CD4-positive, alpha-beta T cell (primary cell): ENCODE results near the gene SLC5A2. TPM values are rescaled to one million over a fixed set of nuclear protein-coding genes. Genes with fewer than 3 reads are reported as not detected.

ENCODE experiments used
- ATAC-seq: fragments of 200-7000 bp; cut with Tn5 transposase; one replicate; pipeline ENCODE4 v1.10.0; 2022; ENCODE audit warnings: mild to moderate bottlenecking; ENCODE audit not compliant: poor library complexity
- CTCF ChIA-PET: fragments of 350-600 bp; sonication (Branson Sonifier 250); formaldehyde crosslinking; loops from one replicate; lab custom pipeline; 2021; ENCODE audit warnings: antibody characterized with exemption, inconsistent platforms; lab: Charles Lee
- POLR2A ChIA-PET: fragments of 350-600 bp; sonication (Branson Sonifier 250); formaldehyde crosslinking; loops from one replicate; lab custom pipeline; 2021; ENCODE audit warnings: antibody characterized with exemption, inconsistent platforms; lab: Charles Lee
- DNase-seq, 14 experiments: peaks; one replicate each; pipeline ENCODE4 v3.0.0-alpha.2; 2013 to 2020; ENCODE audit warnings: mixed read lengths in 2 of 14
- H3K27ac ChIP-seq, 2 donors: one replicate each; pipeline versions ENCODE4 v1.5.1 to v1.7.0; 2013; ENCODE audit warnings: low read length in 2 of 2, low read depth in 1 of 2, mild to moderate bottlenecking in 1 of 2
- H3K27me3 ChIP-seq, 2 experiments: 1 replicate in 1 of 2; 2 replicates in 1 of 2; pipeline versions ENCODE4 v1.6.1 to v1.7.0; 2013; ENCODE audit warnings: low read length in 2 of 2, control low read depth in 1 of 2, mild to moderate bottlenecking in 1 of 2, moderate library complexity in 1 of 2; ENCODE audit not compliant: insufficient read depth in 2 of 2, control insufficient read depth in 1 of 2
- H3K36me3 ChIP-seq: one replicate; pipeline ENCODE4 v1.6.1; 2013; ENCODE audit warnings: low read length, control low read depth; ENCODE audit not compliant: insufficient read depth
- H3K4me1 ChIP-seq: one replicate; pipeline ENCODE4 v1.6.1; 2013; ENCODE audit warnings: low read length, control low read depth; ENCODE audit not compliant: insufficient read depth
- H3K4me3 ChIP-seq: one replicate; pipeline ENCODE4 v1.5.1; 2013; ENCODE audit warnings: mild to moderate bottlenecking, low read length, moderate library complexity
- H3K9me3 ChIP-seq, 2 experiments: 1 replicate in 1 of 2; 2 replicates in 1 of 2; pipeline versions ENCODE4 v1.6.1 to v1.7.0; 2013; ENCODE audit warnings: low read length in 2 of 2, mild to moderate bottlenecking in 2 of 2, control low read depth in 1 of 2, moderate library complexity in 1 of 2; ENCODE audit not compliant: control insufficient read depth in 1 of 2, insufficient read depth in 1 of 2
- H3K27ac Mint-ChIP-seq: one replicate; pipeline ENCODE4 v1.8.0; 2020; ENCODE audit warnings: mixed read lengths
- H3K27me3 Mint-ChIP-seq: one replicate; pipeline ENCODE4 v1.8.0; 2021; ENCODE audit warnings: mixed read lengths
- H3K36me3 Mint-ChIP-seq: one replicate; pipeline ENCODE4 v1.8.0; 2021; ENCODE audit warnings: low read depth, mixed read lengths
- H3K4me1 Mint-ChIP-seq: one replicate; pipeline ENCODE4 v1.8.0; 2021; ENCODE audit warnings: low read depth, mixed read lengths
- H3K4me3 Mint-ChIP-seq: one replicate; pipeline ENCODE4 v1.8.0; 2020; ENCODE audit warnings: mild to moderate bottlenecking, mixed read lengths
- H3K9me3 Mint-ChIP-seq: one replicate; pipeline ENCODE4 v1.8.0; 2020; ENCODE audit warnings: mixed read lengths
- intact Hi-C, 2 experiments: fragments of 100-400 bp; cut with DNase I in 1 of 2; cut with micrococcal nuclease in 1 of 2; formaldehyde crosslinking; loops; one replicate each; pipeline versions ENCODE4 v1.15.1 to v1.9.0; 2023 to 2025; cut with DNase I, micrococcal nuclease
- polyA plus RNA-seq, 2 donors: library from polyadenylated mRNA; unstranded; fragments of 120-200 nt; gene quantifications; one replicate each; pipeline ENCODE4 v1.2.1, GENCODE V29; 2013
- total RNA-seq, 174 experiments: library from RNA in 2 of 174; stranded (reverse) in 2 of 174; gene quantifications; one replicate each; pipeline ENCODE4 v1.2.3 and lab custom pipeline; 2021 to 2026
- TF ChIP-seq, protein P1 (sequence below): fragments of 200-600 bp; IDR thresholded peaks from one replicate; pipeline ENCODE4 v1.8.0; 2022; ENCODE audit warnings: antibody characterized with exemption, mild to moderate bottlenecking

Gene SLC5A2
- total RNA-seq, result 1 to 10 TPM; 4.1 to 5.3 TPM
- polyA plus RNA-seq (2013, experiment 1 of 2), result 2.0 TPM
- 2.2 TPM for polyA plus RNA-seq (2013, experiment 2 of 2)
- total RNA-seq (lab: John Stamatoyannopoulos, UW), result 0 to 7.7 (median 1.5) reads per million in 172 experiments

DNA sequence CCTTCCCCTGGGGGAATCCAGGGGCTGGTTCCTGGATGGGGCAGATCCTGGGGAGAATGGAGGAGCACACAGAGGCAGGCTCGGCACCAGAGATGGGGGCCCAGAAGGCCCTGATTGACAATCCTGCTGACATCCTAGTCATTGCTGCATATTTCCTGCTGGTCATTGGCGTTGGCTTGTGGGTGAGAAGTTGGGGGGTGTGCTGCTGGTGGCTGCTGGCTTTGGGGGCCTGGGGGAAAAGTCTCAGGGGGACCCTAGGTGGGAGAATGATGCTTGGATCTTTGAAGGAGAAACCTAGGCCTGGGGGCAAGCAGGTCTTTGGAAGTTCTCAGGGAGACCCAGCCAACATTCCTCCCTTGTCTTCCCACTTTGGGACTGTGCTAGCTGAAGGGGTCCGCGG, at the start of gene SLC5A2:
TSS of gene SLC5A2 (plus strand) at position 43 of the 400 bp plus-strand sequence. CDS start at position 57, 14 bp downstream.
- H3K27me3 Mint-ChIP-seq, result no peaks in the 10 kb centered on the region
- Histone ChIP-seq H3K4me1 (peaks cover 23% of the 10 kb centered on the region), H3K9me3 (no peaks in the 10 kb centered on the region), H3K27ac (no peak within 1 kb of the TSS), H3K27me3 (no peaks in the 10 kb centered on the region), H3K4me3 (no peak within 1 kb of the TSS), H3K36me3 (no peaks in the 10 kb centered on the region)
- TF ChIP-seq, protein P1, sequence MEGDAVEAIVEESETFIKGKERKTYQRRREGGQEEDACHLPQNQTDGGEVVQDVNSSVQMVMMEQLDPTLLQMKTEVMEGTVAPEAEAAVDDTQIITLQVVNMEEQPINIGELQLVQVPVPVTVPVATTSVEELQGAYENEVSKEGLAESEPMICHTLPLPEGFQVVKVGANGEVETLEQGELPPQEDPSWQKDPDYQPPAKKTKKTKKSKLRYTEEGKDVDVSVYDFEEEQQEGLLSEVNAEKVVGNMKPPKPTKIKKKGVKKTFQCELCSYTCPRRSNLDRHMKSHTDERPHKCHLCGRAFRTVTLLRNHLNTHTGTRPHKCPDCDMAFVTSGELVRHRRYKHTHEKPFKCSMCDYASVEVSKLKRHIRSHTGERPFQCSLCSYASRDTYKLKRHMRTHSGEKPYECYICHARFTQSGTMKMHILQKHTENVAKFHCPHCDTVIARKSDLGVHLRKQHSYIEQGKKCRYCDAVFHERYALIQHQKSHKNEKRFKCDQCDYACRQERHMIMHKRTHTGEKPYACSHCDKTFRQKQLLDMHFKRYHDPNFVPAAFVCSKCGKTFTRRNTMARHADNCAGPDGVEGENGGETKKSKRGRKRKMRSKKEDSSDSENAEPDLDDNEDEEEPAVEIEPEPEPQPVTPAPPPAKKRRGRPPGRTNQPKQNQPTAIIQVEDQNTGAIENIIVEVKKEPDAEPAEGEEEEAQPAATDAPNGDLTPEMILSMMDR, result no peak
- ATAC-seq (no peak), DNase-seq (no peak)
- H3K4me1 Mint-ChIP-seq, result peaks cover 13% of the 10 kb centered on the region
- POLR2A ChIA-PET, result no interaction called here
- CTCF ChIA-PET, result no interaction called here
- H3K27ac Mint-ChIP-seq, result no peak within 1 kb of the TSS
- H3K4me3 Mint-ChIP-seq, result no peak within 1 kb of the TSS
- intact Hi-C loops, result loop anchor here in 1 of 2 experiments (10.0 kb wide), 1 partner anchor 232 kb away; a partner anchor contains a TSS
- H3K9me3 Mint-ChIP-seq, result no peaks in the 10 kb centered on the region
- H3K36me3 Mint-ChIP-seq, result peaks cover 5% of the 10 kb centered on the region

DNA sequence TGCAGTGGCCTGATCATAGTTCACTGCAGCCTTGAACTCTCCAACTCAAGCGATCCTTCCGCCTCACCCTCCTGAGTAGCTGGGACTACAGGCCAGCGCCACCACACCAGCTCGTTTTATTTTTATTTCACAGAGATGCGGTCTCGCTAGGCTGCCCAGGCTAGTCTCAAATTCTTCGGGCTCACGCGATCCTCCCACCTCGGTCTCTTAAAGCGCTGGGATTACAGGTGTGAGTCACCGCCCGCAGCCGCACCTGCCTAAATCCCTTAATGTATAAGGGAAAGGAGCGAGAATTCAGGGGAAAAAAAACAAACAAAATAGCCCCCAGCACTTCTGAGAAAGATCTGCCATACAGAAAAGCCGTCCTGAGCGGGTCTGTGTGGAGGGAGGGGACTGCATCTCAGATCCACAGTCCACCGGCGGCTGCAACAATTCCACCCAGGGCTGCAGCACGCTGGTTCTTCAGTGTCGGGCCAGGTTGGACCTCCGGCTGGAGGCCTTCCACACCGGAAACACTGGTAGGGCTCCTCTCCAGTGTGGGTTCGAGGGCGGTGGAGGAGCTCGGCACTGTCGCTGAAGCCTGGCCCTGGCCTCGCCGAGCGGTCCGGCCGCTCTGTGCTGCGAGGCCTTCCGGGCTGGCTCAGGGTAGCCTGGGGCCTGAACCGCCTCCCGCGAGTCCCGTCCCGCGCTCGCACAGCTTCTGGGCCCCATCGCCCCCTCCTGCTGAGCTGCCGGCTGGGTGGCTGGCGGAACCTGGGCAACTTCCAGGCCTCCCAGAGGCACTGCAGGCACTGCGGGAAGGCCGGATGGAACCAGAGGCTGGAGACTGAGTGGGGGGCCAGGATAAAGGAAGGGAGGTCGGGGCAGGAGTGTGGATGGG, 47.3 kb upstream of the SLC5A2 start:
- H3K27me3 Mint-ChIP-seq, result no peaks in the 10 kb centered on the region
- TF ChIP-seq, protein P1, result no peak
- no peaks in the 10 kb centered on the region for H3K4me1 Mint-ChIP-seq
- intact Hi-C loops, result no loop called here
- ChIA-PET POLR2A (no interaction called here), CTCF (no interaction called here)
- Histone ChIP-seq H3K27ac (no peak overlapping the region), H3K9me3 (no peaks in the 10 kb centered on the region), H3K4me1 (no peaks in the 10 kb centered on the region), H3K27me3 (no peaks in the 10 kb centered on the region), H3K36me3 (no peaks in the 10 kb centered on the region), H3K4me3 (no peak overlapping the region)
- H3K36me3 Mint-ChIP-seq, result no peaks in the 10 kb centered on the region
- no peak for DNase-seq
- no peak overlapping the region for H3K27ac Mint-ChIP-seq
- no peak for ATAC-seq
- H3K4me3 Mint-ChIP-seq, result no peak overlapping the region
- no peaks in the 10 kb centered on the region for H3K9me3 Mint-ChIP-seq

DNA sequence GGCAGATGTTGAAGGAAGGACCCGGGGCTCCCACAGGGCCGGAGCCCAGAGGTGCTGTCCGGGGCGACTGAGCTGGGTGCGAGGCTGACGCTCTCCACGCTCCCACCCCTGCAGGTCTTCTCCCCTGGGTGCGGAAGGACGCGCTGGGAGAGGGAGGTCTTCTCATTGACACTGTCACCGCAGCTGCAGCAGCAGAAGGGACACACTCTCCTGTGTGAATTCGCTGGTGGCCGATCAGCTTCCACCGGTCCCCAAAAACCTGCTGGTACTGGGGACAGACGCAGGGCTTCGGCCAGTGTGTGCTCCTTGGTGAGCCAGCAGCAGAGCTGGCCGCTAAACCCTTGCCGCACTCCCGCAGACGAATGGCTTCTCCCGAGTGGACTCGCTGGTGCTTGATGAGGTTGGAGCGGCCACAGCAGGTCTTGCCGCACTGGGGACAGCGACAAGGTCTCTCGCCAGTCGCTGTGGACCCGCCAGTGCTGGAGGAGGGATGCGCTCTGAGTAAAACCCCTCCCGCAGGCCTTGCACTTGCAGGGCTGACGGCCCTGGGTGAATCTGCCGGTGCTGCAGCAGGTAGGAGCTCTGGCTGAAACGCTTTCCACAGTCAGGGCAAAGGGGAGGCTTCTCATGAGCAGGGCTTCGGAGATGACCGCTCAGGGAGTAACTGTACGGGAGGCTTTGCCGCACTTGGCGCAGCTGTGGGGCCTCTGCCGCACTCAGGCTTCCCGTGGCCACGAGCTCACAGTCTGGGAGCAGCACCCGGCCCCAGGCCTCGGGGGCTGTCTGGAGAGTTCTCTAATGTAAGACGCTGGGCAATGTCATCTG, 46.5 kb upstream of the SLC5A2 start:
- DNase-seq, result no peak

More for the DNA sequence above, 46.5 kb upstream of the SLC5A2 start:
- no peak overlapping the region for H3K4me3 Mint-ChIP-seq
- TF ChIP-seq, protein P1, result no peak
- H3K27me3 Mint-ChIP-seq, result no peaks in the 10 kb centered on the region
- CTCF ChIA-PET, result no interaction called here
- H3K36me3 Mint-ChIP-seq, result no peaks in the 10 kb centered on the region
- no peaks in the 10 kb centered on the region for H3K4me1 ChIP-seq
- H3K4me3 ChIP-seq, result no peak overlapping the region
- intact Hi-C loops, result no loop called here
- no peaks in the 10 kb centered on the region for H3K9me3 Mint-ChIP-seq
- POLR2A ChIA-PET, result no interaction called here
- no peaks in the 10 kb centered on the region for H3K9me3 ChIP-seq
- no peaks in the 10 kb centered on the region for H3K4me1 Mint-ChIP-seq
- H3K36me3 ChIP-seq, result no peaks in the 10 kb centered on the region
- H3K27ac Mint-ChIP-seq, result no peak overlapping the region
- H3K27ac ChIP-seq, result no peak overlapping the region
- no peaks in the 10 kb centered on the region for H3K27me3 ChIP-seq
- no peak for ATAC-seq
